ENCODE data around the gene CUEDC2.

CUEDC2 gene

GRCh38 chr10:102402512-102402896 lies 29.9 kb downstream of the CUEDC2 start:
- Histone ChIP-seq H3K36me3 (ENCODE audit: control insufficient read depth, insufficient read depth, low read length) (peaks cover 44% of the 10 kb centered on the region), H3K9me3 (ENCODE audit: control insufficient read depth, low read length) (no peaks in the 10 kb centered on the region)

DNA sequence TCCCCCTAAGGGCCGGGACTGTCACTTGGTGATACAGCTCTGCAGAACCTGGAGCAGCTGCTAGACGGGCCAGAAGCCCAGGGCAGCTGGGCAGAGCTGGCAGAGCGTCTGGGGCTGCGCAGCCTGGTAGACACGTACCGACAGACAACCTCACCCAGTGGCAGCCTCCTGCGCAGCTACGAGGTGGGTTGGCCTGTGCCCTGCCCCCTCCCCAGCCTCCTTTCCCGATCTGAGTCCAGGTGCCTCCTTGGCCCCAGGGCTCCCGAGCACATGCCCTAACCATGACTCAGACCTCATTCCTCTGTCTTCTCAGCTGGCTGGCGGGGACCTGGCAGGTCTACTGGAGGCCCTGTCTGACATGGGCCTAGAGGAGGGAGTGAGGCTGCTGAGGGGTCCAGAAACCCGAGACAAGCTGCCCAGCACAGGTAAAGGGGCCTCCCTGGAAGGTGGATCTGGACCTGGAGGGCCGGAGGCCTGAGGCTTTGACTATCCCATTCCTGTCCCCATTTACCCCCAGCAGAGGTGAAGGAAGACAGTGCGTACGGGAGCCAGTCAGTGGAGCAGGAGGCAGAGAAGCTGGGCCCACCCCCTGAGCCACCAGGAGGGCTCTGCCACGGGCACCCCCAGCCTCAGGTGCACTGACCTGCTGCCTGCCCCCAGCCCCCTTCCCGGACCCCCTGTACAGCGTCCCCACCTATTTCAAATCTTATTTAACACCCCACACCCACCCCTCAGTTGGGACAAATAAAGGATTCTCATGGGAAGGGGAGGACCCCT lies 30.5 kb downstream of the CUEDC2 start:
- Histone ChIP-seq H3K4me1 (ENCODE audit: control insufficient read depth, insufficient read depth, low read length, poor library complexity, severe bottlenecking) (peaks cover 11% of the 10 kb centered on the region), H3K27me3 (replicated peaks; ENCODE audit: control insufficient read depth, insufficient read depth, low read length, poor library complexity, severe bottlenecking) (no peaks in the 10 kb centered on the region), H3K36me3 (ENCODE audit: control insufficient read depth, insufficient read depth, low read length) (peaks cover 48% of the 10 kb centered on the region), H3K4me3 (ENCODE audit: insufficient read depth, low read depth, low read length, poor library complexity, severe bottlenecking) (no peak overlapping the region), H3K9me3 (ENCODE audit: control insufficient read depth, low read length) (no peaks in the 10 kb centered on the region), H3K27ac (ENCODE audit: insufficient read depth, low read length, poor library complexity, severe bottlenecking) (no peak overlapping the region)
- DNase-seq = no peak

More at GRCh38 chr10:102402512-102402896, 29.9 kb downstream of the CUEDC2 start:
- H3K27ac ChIP-seq (ENCODE audit: insufficient read depth, low read length, poor library complexity, severe bottlenecking) = no peak overlapping the region
- H3K4me3 ChIP-seq (ENCODE audit: insufficient read depth, low read depth, low read length, poor library complexity, severe bottlenecking) = no peak overlapping the region
- H3K4me1 ChIP-seq (ENCODE audit: control insufficient read depth, insufficient read depth, low read length, poor library complexity, severe bottlenecking) = peaks cover 8% of the 10 kb centered on the region
- no peaks in the 10 kb centered on the region for H3K27me3 ChIP-seq (replicated peaks; ENCODE audit: control insufficient read depth, insufficient read depth, low read length, poor library complexity, severe bottlenecking)
- no peak for DNase-seq

DNA sequence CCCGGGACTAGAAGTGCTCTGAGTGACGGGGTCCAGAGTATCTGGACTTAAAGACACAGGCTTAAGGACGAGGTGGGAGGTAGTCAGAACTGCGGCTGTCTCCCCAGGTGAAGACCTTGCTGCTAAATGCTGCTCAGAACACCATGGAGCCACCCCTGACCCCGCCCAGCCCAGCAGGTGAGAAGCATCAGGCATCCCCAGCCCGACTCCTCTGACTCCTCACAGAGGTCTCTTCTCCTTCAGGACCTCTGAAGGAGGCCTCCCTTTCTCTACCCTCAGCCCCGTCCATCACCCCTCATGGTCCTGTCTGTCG lies 31.1 kb downstream of the CUEDC2 start:
- Histone ChIP-seq H3K9me3 (ENCODE audit: control insufficient read depth, low read length) (no peaks in the 10 kb centered on the region), H3K4me3 (ENCODE audit: insufficient read depth, low read depth, low read length, poor library complexity, severe bottlenecking) (no peak overlapping the region), H3K36me3 (ENCODE audit: control insufficient read depth, insufficient read depth, low read length) (peaks cover 53% of the 10 kb centered on the region), H3K4me1 (ENCODE audit: control insufficient read depth, insufficient read depth, low read length, poor library complexity, severe bottlenecking) (peaks cover 17% of the 10 kb centered on the region), H3K27me3 (replicated peaks; ENCODE audit: control insufficient read depth, insufficient read depth, low read length, poor library complexity, severe bottlenecking) (no peaks in the 10 kb centered on the region), H3K27ac (ENCODE audit: insufficient read depth, low read length, poor library complexity, severe bottlenecking) (no peak overlapping the region)
- DNase-seq = no peak

- peaks cover 22% of the 10 kb centered on the region for H3K4me1 ChIP-seq (ENCODE audit: control insufficient read depth, insufficient read depth, low read length, poor library complexity, severe bottlenecking)
- no peak for DNase-seq
- H3K4me3 ChIP-seq (ENCODE audit: insufficient read depth, low read depth, low read length, poor library complexity, severe bottlenecking) = no peak overlapping the region
- H3K9me3 ChIP-seq (ENCODE audit: control insufficient read depth, low read length) = no peaks in the 10 kb centered on the region
- no peaks in the 10 kb centered on the region for H3K27me3 ChIP-seq (replicated peaks; ENCODE audit: control insufficient read depth, insufficient read depth, low read length, poor library complexity, severe bottlenecking)
- H3K27ac ChIP-seq (ENCODE audit: insufficient read depth, low read length, poor library complexity, severe bottlenecking) = no peak overlapping the region
- H3K36me3 ChIP-seq (ENCODE audit: control insufficient read depth, insufficient read depth, low read length) = peaks cover 53% of the 10 kb centered on the region
Observed at GRCh38 chr10:102400598-102401341, 31.6 kb downstream of the CUEDC2 start.

DNA sequence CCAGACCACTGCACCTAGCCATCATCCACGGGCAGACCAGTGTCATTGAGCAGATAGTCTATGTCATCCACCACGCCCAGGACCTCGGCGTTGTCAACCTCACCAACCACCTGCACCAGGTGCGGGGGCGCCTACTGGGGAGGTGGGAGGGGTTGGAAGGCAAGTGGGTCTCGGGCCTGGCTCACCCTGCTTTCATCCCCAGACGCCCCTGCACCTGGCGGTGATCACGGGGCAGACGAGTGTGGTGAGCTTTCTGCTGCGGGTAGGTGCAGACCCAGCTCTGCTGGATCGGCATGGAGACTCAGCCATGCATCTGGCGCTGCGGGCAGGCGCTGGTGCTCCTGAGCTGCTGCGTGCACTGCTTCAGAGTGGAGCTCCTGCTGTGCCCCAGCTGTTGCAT lies 32.3 kb downstream of the CUEDC2 start:
- H3K36me3 ChIP-seq (ENCODE audit: control insufficient read depth, insufficient read depth, low read length) = peaks cover 53% of the 10 kb centered on the region
- no peaks in the 10 kb centered on the region for H3K27me3 ChIP-seq (replicated peaks; ENCODE audit: control insufficient read depth, insufficient read depth, low read length, poor library complexity, severe bottlenecking)
- no peak for DNase-seq
- no peaks in the 10 kb centered on the region for H3K9me3 ChIP-seq (ENCODE audit: control insufficient read depth, low read length)
- H3K4me1 ChIP-seq (ENCODE audit: control insufficient read depth, insufficient read depth, low read length, poor library complexity, severe bottlenecking) = peaks cover 25% of the 10 kb centered on the region
- no peak overlapping the region for H3K4me3 ChIP-seq (ENCODE audit: insufficient read depth, low read depth, low read length, poor library complexity, severe bottlenecking)
- H3K27ac ChIP-seq (ENCODE audit: insufficient read depth, low read length, poor library complexity, severe bottlenecking) = peak overlapping the region; percentile 79

GRCh38 chr10:102399217-102400021 lies 33.0 kb downstream of the CUEDC2 start:
- H3K27me3 ChIP-seq (replicated peaks; ENCODE audit: control insufficient read depth, insufficient read depth, low read length, poor library complexity, severe bottlenecking) = no peaks in the 10 kb centered on the region
- peak; percentile 77 to 80 (median 77) for DNase-seq
- peak overlapping the region; percentile 69 for H3K4me3 ChIP-seq (ENCODE audit: insufficient read depth, low read depth, low read length, poor library complexity, severe bottlenecking)
- peaks cover 25% of the 10 kb centered on the region for H3K4me1 ChIP-seq (ENCODE audit: control insufficient read depth, insufficient read depth, low read length, poor library complexity, severe bottlenecking)
- H3K9me3 ChIP-seq (ENCODE audit: control insufficient read depth, low read length) = no peaks in the 10 kb centered on the region
- peak overlapping the region; percentile 79 for H3K27ac ChIP-seq (ENCODE audit: insufficient read depth, low read length, poor library complexity, severe bottlenecking)
- peaks cover 53% of the 10 kb centered on the region for H3K36me3 ChIP-seq (ENCODE audit: control insufficient read depth, insufficient read depth, low read length)

DNA sequence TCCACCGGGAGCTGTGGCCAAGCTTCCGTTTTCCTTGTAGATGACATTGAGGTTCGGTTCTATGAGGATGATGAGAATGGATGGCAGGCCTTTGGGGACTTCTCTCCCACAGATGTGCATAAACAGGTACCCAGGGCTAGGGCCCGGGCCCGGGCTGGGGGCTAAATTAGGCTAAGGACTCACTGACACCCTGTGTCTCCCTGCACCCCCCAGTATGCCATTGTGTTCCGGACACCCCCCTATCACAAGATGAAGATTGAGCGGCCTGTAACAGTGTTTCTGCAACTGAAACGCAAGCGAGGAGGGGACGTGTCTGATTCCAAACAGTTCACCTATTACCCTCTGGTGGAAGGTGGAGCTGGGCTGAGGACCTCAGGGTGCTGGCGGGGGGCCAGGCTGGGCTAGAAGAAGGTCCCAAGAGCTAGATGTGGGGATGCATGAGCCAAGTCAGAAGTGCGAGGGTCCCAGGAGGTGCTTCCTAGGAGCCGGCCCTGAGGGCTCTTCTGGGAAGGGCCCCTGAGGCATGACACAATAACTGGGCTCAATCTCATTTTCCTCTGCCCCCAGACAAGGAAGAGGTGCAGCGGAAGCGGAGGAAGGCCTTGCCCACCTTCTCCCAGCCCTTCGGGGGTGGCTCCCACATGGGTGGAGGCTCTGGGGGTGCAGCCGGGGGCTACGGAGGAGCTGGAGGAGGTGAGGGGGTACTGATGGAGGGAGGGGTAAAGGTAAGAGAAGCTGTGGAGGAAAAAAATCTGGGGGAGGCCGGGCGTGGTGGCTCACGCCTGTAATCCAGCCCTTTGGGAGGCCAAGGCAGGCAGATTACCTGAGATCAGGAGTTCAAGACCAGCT lies 34.0 kb downstream of the CUEDC2 start:
- no peak for DNase-seq
- no peaks in the 10 kb centered on the region for H3K27me3 ChIP-seq (replicated peaks; ENCODE audit: control insufficient read depth, insufficient read depth, low read length, poor library complexity, severe bottlenecking)
- peaks cover 29% of the 10 kb centered on the region for H3K4me1 ChIP-seq (ENCODE audit: control insufficient read depth, insufficient read depth, low read length, poor library complexity, severe bottlenecking)
- H3K9me3 ChIP-seq (ENCODE audit: control insufficient read depth, low read length) = no peaks in the 10 kb centered on the region
- H3K36me3 ChIP-seq (ENCODE audit: control insufficient read depth, insufficient read depth, low read length) = peaks cover 53% of the 10 kb centered on the region
- H3K27ac ChIP-seq (ENCODE audit: insufficient read depth, low read length, poor library complexity, severe bottlenecking) = peak overlapping the region; percentile 79
- H3K4me3 ChIP-seq (ENCODE audit: insufficient read depth, low read depth, low read length, poor library complexity, severe bottlenecking) = no peak overlapping the region

DNA sequence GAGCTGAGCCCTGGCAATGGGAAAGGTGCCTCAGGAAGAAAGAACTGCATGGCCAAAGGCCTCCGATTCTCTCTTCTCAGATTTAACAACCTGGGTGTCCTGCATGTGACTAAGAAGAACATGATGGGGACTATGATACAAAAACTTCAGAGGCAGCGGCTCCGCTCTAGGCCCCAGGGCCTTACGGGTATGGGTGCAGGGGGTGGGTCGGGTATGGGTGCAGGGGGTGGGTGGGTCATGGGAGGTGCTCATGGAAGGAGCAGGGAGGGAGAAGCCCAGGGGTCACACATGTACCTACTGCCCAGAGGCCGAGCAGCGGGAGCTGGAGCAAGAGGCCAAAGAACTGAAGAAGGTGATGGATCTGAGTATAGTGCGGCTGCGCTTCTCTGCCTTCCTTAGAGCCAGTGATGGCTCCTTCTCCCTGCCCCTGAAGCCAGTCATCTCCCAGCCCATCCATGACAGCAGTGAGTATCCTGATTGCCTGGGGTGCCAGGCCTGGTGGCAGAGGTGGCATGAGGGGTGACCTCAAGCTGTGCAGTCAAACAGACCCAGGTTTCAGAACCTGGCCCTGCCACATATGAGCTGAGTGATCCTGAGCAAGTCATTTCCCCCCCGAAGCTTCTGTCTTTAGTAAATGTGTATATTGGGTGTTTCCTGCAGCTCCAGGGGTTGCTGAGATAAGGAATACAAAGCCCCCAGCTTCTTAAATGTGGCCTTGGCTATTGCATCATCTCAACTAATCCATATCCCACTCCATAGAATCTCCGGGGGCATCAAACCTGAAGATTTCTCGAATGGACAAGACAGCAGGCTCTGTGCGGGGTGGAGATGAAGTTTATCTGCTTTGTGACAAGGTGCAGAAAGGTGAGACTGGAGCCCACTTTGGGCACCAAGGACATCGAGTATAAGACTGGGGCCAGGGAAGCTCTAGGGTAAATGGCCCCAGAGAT lies 34.9 kb downstream of the CUEDC2 start:
- H3K27me3 ChIP-seq (replicated peaks; ENCODE audit: control insufficient read depth, insufficient read depth, low read length, poor library complexity, severe bottlenecking) = no peaks in the 10 kb centered on the region
- peak overlapping the region; percentile 100 for H3K27ac ChIP-seq (ENCODE audit: insufficient read depth, low read length, poor library complexity, severe bottlenecking)
- H3K4me1 ChIP-seq (ENCODE audit: control insufficient read depth, insufficient read depth, low read length, poor library complexity, severe bottlenecking) = peaks cover 32% of the 10 kb centered on the region
- H3K9me3 ChIP-seq (ENCODE audit: control insufficient read depth, low read length) = no peaks in the 10 kb centered on the region
- H3K4me3 ChIP-seq (ENCODE audit: insufficient read depth, low read depth, low read length, poor library complexity, severe bottlenecking) = peak overlapping the region; percentile 84
- DNase-seq = no peak
- peaks cover 46% of the 10 kb centered on the region for H3K36me3 ChIP-seq (ENCODE audit: control insufficient read depth, insufficient read depth, low read length)

All from effector memory CD4-positive, alpha-beta T cell (primary cell).